HUES6 (cell line): ENCODE measurements around the gene ASB3.

Experiments used
- H3K27ac ChIP-seq: 2 replicates; pipeline ENCODE4 v1.7.0; 2013; ENCODE audit warnings: low read depth, mild to moderate bottlenecking, low read length, inconsistent platforms
- H3K27me3 ChIP-seq: 2 replicates; pipeline ENCODE4 v1.6.1; 2013; ENCODE audit warnings: low read length; ENCODE audit not compliant: control insufficient read depth, insufficient read depth
- H3K36me3 ChIP-seq: 2 replicates; pipeline ENCODE4 v1.6.1; 2013; ENCODE audit warnings: low read length; ENCODE audit not compliant: control insufficient read depth, insufficient read depth
- H3K4me1 ChIP-seq: 2 replicates; pipeline ENCODE4 v1.6.1; 2013; ENCODE audit warnings: low read length; ENCODE audit not compliant: control insufficient read depth, insufficient read depth
- H3K4me3 ChIP-seq: 2 replicates; pipeline ENCODE4 v1.5.1; 2013; ENCODE audit warnings: low read depth, low read length
- H3K9ac ChIP-seq: one replicate; pipeline ENCODE4 v1.6.1; 2013; ENCODE audit warnings: mild to moderate bottlenecking, low read length
- H3K9me3 ChIP-seq: 2 replicates; pipeline ENCODE4 v1.6.1; 2013; ENCODE audit warnings: low read depth, low read length; ENCODE audit not compliant: control insufficient read depth, insufficient read depth

The ASB3 gene

GRCh38 chr2:53654396-53654795 lies 132.4 kb downstream of the ASB3 start:
- Histone ChIP-seq H3K27me3 (no peaks in the 10 kb centered on the region), H3K36me3 (no peaks in the 10 kb centered on the region), H3K9me3 (peaks cover 7% of the 10 kb centered on the region), H3K4me3 (no peak overlapping the region), H3K9ac (no peak overlapping the region), H3K4me1 (no peaks in the 10 kb centered on the region), H3K27ac (no peak overlapping the region)

- H3K9ac ChIP-seq, result no peak overlapping the region
- H3K27me3 ChIP-seq, result no peaks in the 10 kb centered on the region
- H3K4me1 ChIP-seq, result no peaks in the 10 kb centered on the region
- H3K4me3 ChIP-seq, result no peak overlapping the region
- H3K27ac ChIP-seq, result no peak overlapping the region
- H3K9me3 ChIP-seq, result peaks cover 7% of the 10 kb centered on the region
- no peaks in the 10 kb centered on the region for H3K36me3 ChIP-seq
Observed at GRCh38 chr2:53652131-53652530, 134.6 kb downstream of the ASB3 start.

DNA sequence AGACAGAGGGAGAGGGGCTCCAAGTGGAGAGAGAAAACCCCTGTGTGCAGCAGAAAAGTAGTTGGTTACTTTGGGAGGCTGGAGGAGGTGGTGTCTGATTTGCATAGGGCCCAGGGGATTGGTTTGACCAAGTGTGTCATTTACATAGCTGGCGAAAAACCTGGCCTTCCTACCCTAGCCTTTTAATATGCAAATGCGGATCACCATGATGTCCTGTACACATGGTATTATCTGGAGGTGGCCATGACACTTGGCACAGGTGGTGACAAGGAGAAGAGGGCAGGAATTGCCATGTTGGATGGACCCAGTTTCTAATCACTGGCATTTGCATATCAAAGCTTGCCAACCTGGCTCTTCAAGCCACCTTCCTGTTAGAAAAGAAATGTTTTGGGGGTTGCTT lies 140.0 kb downstream of the ASB3 start:
- Histone ChIP-seq H3K36me3 (no peaks in the 10 kb centered on the region), H3K4me1 (peaks cover 10% of the 10 kb centered on the region), H3K27ac (no peak overlapping the region), H3K9ac (no peak overlapping the region), H3K9me3 (peaks cover 4% of the 10 kb centered on the region), H3K4me3 (no peak overlapping the region), H3K27me3 (no peaks in the 10 kb centered on the region)

DNA sequence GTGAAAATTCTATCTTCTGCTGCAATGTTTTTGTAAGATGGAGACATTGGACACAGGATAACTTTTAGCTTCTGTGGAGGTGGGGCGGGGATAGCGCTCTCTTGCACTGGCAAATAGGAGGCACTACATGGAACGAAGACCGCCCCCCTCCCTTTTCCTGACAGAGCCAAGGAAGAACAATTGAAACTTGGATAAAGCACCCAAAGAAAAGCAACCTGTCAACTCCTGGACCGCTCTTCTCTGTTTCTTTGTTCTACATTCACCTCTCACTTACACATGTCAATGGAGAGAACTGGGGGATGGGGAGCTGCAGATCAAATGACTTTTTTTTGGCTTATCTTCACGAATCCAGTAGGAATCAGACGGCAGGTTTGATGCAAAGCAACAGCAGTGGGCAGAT lies 145.5 kb downstream of the ASB3 start:
- no peak overlapping the region for H3K9ac ChIP-seq
- no peak overlapping the region for H3K4me3 ChIP-seq

DNA sequence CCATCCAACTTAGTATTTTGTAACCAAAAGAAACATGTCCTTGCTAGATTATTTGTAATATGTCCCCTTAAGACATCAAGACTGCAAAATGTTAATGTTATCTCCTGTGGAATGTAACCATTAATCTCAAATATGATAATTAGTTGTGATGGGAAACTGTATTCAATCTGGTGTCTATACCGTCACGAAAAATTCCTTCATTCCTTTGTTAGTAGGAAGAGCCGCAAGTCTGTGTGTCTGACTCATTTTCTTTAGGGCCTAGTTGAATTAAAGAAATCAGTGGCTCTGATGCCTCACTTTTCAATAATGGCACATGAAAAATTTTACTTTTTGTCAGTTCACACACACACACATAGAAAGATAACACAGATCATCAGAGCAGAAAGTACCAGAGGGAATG lies 146.3 kb downstream of the ASB3 start:
- Histone ChIP-seq H3K4me1 (peaks cover 5% of the 10 kb centered on the region; the same call in 1 of the 2 replicates), H3K27ac (no peak overlapping the region), H3K4me3 (no peak overlapping the region), H3K9me3 (no peaks in the 10 kb centered on the region), H3K36me3 (no peaks in the 10 kb centered on the region), H3K9ac (no peak overlapping the region), H3K27me3 (no peaks in the 10 kb centered on the region)

More for the DNA sequence above, 145.5 kb downstream of the ASB3 start:
- no peaks in the 10 kb centered on the region for H3K9me3 ChIP-seq
- H3K4me1 ChIP-seq, result peaks cover 11% of the 10 kb centered on the region; the same call in 1 of the 2 replicates
- H3K27ac ChIP-seq, result no peak overlapping the region
- H3K27me3 ChIP-seq, result no peaks in the 10 kb centered on the region
- no peaks in the 10 kb centered on the region for H3K36me3 ChIP-seq

- Histone ChIP-seq H3K36me3 (no peaks in the 10 kb centered on the region), H3K9ac (no peak overlapping the region), H3K9me3 (no peaks in the 10 kb centered on the region), H3K27me3 (no peaks in the 10 kb centered on the region), H3K4me3 (no peak overlapping the region), H3K4me1 (peaks cover 3% of the 10 kb centered on the region; the same call in 1 of the 2 replicates), H3K27ac (no peak overlapping the region)
Observed at GRCh38 chr2:53636596-53636995, 150.2 kb downstream of the ASB3 start.

- no peak overlapping the region for H3K27ac ChIP-seq
- H3K9me3 ChIP-seq, result no peaks in the 10 kb centered on the region
- H3K36me3 ChIP-seq, result no peaks in the 10 kb centered on the region
- no peak overlapping the region for H3K9ac ChIP-seq
- H3K27me3 ChIP-seq, result no peaks in the 10 kb centered on the region
- no peaks in the 10 kb centered on the region for H3K4me1 ChIP-seq
- H3K4me3 ChIP-seq, result no peak overlapping the region
Observed at GRCh38 chr2:53636109-53636508, 150.6 kb downstream of the ASB3 start.

- no peaks in the 10 kb centered on the region for H3K27me3 ChIP-seq
- no peak overlapping the region for H3K4me3 ChIP-seq
- H3K4me1 ChIP-seq, result no peaks in the 10 kb centered on the region
- H3K36me3 ChIP-seq, result no peaks in the 10 kb centered on the region
- H3K9me3 ChIP-seq, result no peaks in the 10 kb centered on the region
- H3K27ac ChIP-seq, result no peak overlapping the region
- H3K9ac ChIP-seq, result no peak overlapping the region
Observed at GRCh38 chr2:53635694-53636093, 151.1 kb downstream of the ASB3 start.

DNA sequence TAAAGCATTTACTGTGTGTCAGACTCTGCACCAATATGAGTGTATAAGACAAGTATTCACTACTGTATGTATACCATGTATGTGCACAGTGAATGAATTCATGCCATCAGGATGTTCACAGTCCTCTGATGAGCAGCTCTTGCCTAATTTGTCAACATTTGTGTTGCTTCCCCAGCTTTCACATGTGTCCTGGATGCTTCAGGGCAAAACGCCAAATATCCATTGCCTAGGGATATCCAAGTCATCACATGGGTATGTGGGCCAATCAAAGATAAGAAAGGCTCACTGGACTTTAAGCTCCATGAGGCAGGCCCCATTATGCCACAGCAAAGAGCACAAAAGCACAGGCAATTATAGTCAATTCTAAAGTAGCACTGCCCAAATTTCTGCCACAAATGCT lies 153.3 kb downstream of the ASB3 start:
- Histone ChIP-seq H3K9me3 (no peaks in the 10 kb centered on the region), H3K27me3 (no peaks in the 10 kb centered on the region), H3K4me1 (peaks cover 4% of the 10 kb centered on the region; the same call in 1 of the 2 replicates), H3K27ac (no peak overlapping the region), H3K4me3 (no peak overlapping the region), H3K36me3 (no peaks in the 10 kb centered on the region), H3K9ac (no peak overlapping the region)

GRCh38 chr2:53632714-53633113 lies 154.0 kb downstream of the ASB3 start:
- H3K4me3 ChIP-seq, result no peak overlapping the region
- peaks cover 4% of the 10 kb centered on the region; the same call in 1 of the 2 replicates for H3K4me1 ChIP-seq
- no peak overlapping the region for H3K27ac ChIP-seq
- no peaks in the 10 kb centered on the region for H3K9me3 ChIP-seq
- H3K27me3 ChIP-seq, result no peaks in the 10 kb centered on the region
- no peak overlapping the region for H3K9ac ChIP-seq
- no peaks in the 10 kb centered on the region for H3K36me3 ChIP-seq

DNA sequence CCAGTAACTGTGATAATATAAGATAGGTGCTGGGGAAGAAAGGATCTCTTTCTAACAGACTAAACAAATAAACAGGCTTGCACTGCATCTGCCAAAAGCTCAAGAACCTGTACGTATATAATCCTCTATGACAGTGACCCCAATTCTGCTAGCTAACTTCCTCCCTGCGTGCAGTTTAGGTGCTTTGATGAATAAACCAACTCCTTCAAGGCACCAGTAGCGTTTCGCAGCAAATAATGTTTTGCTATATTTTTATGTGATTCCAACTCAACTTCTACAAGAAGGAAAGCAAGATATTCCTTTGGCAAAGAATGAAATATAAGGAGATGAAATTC lies 154.7 kb downstream of the ASB3 start:
- Histone ChIP-seq H3K27me3 (no peaks in the 10 kb centered on the region), H3K27ac (no peak overlapping the region), H3K9me3 (no peaks in the 10 kb centered on the region), H3K4me1 (peaks cover 4% of the 10 kb centered on the region; the same call in 1 of the 2 replicates), H3K36me3 (no peaks in the 10 kb centered on the region), H3K9ac (no peak overlapping the region), H3K4me3 (no peak overlapping the region)
